GM18505 (cell line): ENCODE measurements around the gene DTNB.

ENCODE experiments used
- ATAC-seq: cut with Tn5 transposase; IDR thresholded peaks from one replicate; pipeline ENCODE4 v1.9.1; 2021; ENCODE audit not compliant: unreplicated experiment
- POLR2A ChIP-seq: IDR thresholded peaks from 4 replicates; pipeline ENCODE4 v1.6.1; 2011; ENCODE audit warnings: borderline replicate concordance; ENCODE audit not compliant: insufficient read depth, insufficient read length; ENCODE audit errors: extremely low read depth

The DTNB gene

GRCh38 chr2:25470806-25471205 is 202.6 kb downstream of the DTNB start:
- ATAC-seq = no peak
- no peak for TF ChIP-seq POLR2A

GRCh38 chr2:25467743-25468142 is 205.6 kb downstream of the DTNB start:
- ATAC-seq = no peak
- TF ChIP-seq POLR2A = no peak

DNA sequence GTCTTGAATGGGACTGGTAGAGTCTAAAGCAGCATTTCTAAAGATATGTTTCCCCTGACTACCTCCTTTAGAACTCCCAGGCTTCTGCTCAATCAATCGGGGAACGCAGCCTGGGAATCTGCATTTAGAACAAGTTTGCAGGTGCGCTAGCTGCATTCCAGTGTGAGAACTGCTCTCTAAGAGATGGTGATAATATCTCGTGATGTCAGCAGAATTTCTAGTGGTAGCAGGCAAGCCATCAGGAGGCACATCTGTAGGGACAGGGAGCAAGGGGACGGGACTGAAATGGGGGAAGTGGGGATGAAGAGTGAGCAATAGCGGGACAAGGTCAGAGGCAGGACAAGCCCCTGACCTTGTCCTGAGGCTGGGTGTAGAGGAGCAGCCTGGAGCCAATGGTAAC is 211.4 kb downstream of the DTNB start:
- TF ChIP-seq POLR2A = no peak
- ATAC-seq = no peak

GRCh38 chr2:25460261-25460905 is 213.0 kb downstream of the DTNB start:
- TF ChIP-seq POLR2A = no peak
- no peak for ATAC-seq

DNA sequence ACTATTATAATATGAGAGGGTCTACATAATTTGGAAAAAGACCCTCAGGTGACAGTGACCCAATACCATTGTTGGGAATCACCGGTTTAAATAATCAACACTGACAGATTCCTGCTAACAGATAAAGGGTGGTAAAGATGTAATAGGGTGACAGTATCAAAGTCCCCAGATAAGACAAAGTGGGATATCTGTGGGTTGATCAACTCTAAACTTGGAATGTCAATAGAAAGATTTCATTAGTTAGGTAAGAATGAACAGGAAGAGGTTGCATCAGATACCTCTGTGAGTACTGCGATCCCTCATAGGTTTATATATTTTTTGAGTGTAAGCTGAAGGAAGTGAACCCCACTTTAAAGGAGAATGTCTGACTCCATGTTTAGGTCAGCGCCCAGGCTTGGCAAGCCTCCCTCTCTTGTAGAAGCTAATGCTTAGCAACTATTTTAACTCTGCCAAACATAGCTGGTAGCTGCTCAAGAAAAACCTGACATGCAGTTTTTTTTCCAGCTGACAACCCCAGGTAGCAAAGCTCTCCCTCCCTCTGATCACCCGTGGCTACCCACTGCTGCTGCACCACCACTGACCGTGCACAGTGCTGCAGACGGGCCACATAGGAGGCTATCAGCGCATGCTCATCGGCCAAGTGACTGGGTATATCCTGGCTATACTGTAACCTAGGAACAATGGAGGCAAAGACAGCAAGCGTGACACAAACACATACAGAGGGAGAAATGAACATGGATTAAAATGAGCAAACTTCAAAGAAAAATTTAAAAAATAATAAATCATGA is 218.4 kb downstream of the DTNB start:
- no peak for TF ChIP-seq POLR2A
- no peak for ATAC-seq

GRCh38 chr2:25453199-25453905 is 220.0 kb downstream of the DTNB start:
- ATAC-seq = peak; percentile 65
- TF ChIP-seq POLR2A = peak; percentile 37

DNA sequence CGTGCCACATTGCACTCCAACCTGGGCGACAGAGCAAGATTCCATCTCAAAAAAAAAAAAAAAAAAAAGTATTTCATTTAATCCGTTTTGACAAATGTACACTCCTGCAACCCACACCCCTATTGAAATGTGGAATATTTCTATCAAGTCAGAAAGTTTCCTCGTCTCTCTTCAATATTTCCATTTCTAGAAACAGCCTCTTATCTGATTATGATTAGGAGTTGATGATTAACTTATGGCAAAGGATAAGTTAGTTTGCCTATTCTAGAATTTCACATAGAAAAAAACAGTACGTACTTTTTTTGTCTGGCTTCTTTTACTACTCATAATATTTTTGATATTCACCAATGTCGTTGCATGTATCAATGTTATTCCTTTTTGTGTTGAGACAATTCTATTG is 224.6 kb downstream of the DTNB start:
- TF ChIP-seq POLR2A = no peak
- ATAC-seq = no peak

DNA sequence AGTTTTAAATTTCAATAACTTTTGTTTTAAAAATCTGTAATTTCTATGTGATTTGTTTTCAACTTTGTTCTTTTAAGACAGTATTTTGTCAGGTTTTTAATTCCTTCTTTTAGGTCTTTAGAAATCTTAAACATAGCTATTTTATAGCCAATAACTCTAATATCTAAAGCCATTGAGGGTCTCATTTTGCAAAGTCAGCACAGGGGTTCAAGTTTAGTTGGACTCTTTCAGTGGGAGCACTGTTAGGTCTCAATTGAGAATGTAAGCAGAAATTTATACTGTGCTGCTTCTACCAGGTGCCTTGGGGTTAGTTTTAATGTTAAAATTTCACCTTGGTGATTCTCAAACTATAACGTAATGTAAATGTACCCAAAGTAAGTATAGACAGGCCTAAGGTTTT is 226.4 kb downstream of the DTNB start:
- TF ChIP-seq POLR2A = no peak
- no peak for ATAC-seq

- TF ChIP-seq POLR2A = no peak
- ATAC-seq = no peak
These were observed 227.3 kb downstream of the DTNB start for GRCh38 chr2:25446122-25446521.

GRCh38 chr2:25445464-25445863 is 227.9 kb downstream of the DTNB start:
- no peak for ATAC-seq

GRCh38 chr2:25444608-25445270 is 228.6 kb downstream of the DTNB start:
- TF ChIP-seq POLR2A = no peak
- no peak for ATAC-seq

More at GRCh38 chr2:25445464-25445863, 227.9 kb downstream of the DTNB start:
- TF ChIP-seq POLR2A = no peak

- no peak for ATAC-seq
- TF ChIP-seq POLR2A = no peak
These were observed 229.6 kb downstream of the DTNB start for GRCh38 chr2:25443766-25444165.

GRCh38 chr2:25441353-25441752 is 232.0 kb downstream of the DTNB start:
- no peak for TF ChIP-seq POLR2A
- ATAC-seq = no peak

DNA sequence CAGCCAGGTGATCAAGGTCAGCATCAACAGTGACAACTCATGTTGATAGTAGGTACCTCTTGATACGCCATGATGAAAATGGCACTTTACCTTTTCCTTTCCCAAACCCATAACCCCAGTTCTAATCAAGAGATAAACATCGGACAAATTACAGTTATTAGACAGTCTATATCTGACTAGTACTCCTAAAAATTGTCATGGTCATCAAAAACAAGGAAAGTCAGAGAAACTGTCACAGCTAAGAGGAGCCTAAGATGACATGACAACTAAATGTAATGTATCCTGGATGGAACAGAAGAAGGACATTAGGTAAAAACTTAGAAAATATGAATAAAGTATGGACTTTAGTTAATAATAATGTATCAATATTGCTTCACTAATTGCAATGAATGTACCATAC is 234.6 kb downstream of the DTNB start:
- TF ChIP-seq POLR2A = no peak
- ATAC-seq = no peak
